ENCODE data around the gene PIP4P1. TPM values are rescaled to one million over a fixed set of nuclear protein-coding genes. Genes with fewer than 3 reads are reported as not detected.

The PIP4P1 gene
- total and polyA plus RNA-seq, 10 of the 15 experiments (the other 5 are each of a cell fraction or from before 2014, with no cell fraction given), result 19.1 to 47.4 (median 39.7) TPM

DNA sequence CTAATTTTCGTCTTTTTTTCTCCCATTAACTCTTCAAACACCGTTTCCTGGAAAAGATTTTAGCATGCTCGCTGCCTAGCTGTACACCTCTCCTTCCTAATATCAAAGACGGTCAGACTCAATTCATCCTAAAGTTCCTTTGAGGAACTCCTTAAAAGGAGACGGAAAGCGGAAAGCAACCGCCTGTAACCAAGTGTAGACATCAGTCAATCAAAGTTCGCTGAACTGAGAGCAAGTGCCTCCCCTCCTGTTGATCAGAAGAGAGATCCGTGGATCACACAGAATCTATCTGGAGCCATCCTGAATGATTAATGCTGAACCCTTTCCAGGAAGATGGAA is 47.5 kb downstream of the PIP4P1 start:
- H3K4me3 ChIP-seq, result peak overlapping the region; percentile 99
- 0% methylated on average over 9 of the region's 9 CpGs for WGBS (ENCODE audit: insufficient coverage, insufficient replicate concordance, low lambda C conversion rate, missing lambda C conversion rate)
- intact Hi-C loops (cut with micrococcal nuclease; ENCODE audit: unreplicated experiment), result loop anchor here (1.0 to 5.0 kb wide), 7 partner anchors 14 to 269 kb away; partner anchors contain the start of genes APEX1, OSGEP, PARP2 and RNASE4
- H3K9me3 ChIP-seq (replicated peaks; ENCODE audit: control insufficient read depth, insufficient read depth, low read length), result no peaks in the 10 kb centered on the region
- no peak for FAIRE-seq
- H3K4me1 ChIP-seq (ENCODE audit: control insufficient read depth, insufficient read depth, low read length), result peaks cover 4% of the 10 kb centered on the region
- DNase-seq (ENCODE audit: low read depth, low spot score), result no peak
- in situ Hi-C loops (cut with MboI), result loop anchor here (5.0 kb wide), 1 partner anchor 199 kb away; no protein-coding TSS in a partner anchor
- H4K20me1 ChIP-seq (ENCODE audit: control insufficient read depth, insufficient read depth), result no peaks in the 10 kb centered on the region
- peak overlapping the region; percentile 94 for H3K27ac ChIP-seq (ENCODE audit: control insufficient read depth, insufficient read depth)
- peaks cover 11% of the 10 kb centered on the region for H3K79me2 ChIP-seq (ENCODE audit: control insufficient read depth, insufficient read depth, low read length)
- TF ChIP-seq POLR2AphosphoS5 (IDR thresholded peaks at IDR 0.05; ENCODE audit: low read length), result no peak
- no peak for TF ChIP-seq STAT1 (conservative IDR thresholded peaks at IDR 0.05)
- TF ChIP-seq GATAD2B (conservative IDR thresholded peaks at IDR 0.05; ENCODE audit: low read depth), result no peak
- TF ChIP-seq, protein P1, sequence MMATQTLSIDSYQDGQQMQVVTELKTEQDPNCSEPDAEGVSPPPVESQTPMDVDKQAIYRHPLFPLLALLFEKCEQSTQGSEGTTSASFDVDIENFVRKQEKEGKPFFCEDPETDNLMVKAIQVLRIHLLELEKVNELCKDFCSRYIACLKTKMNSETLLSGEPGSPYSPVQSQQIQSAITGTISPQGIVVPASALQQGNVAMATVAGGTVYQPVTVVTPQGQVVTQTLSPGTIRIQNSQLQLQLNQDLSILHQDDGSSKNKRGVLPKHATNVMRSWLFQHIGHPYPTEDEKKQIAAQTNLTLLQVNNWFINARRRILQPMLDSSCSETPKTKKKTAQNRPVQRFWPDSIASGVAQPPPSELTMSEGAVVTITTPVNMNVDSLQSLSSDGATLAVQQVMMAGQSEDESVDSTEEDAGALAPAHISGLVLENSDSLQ (IDR thresholded peaks at IDR 0.05), result peak; percentile 95
- TF ChIP-seq, protein P2, sequence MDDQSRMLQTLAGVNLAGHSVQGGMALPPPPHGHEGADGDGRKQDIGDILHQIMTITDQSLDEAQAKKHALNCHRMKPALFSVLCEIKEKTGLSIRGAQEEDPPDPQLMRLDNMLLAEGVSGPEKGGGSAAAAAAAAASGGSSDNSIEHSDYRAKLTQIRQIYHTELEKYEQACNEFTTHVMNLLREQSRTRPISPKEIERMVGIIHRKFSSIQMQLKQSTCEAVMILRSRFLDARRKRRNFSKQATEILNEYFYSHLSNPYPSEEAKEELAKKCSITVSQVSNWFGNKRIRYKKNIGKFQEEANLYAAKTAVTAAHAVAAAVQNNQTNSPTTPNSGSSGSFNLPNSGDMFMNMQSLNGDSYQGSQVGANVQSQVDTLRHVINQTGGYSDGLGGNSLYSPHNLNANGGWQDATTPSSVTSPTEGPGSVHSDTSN (IDR thresholded peaks at IDR 0.05; ENCODE audit: insufficient replicate concordance, low read depth, low read length), result peak; percentile 88
- TF ChIP-seq SMAD5 (IDR thresholded peaks at IDR 0.05; ENCODE audit: low read depth), result 0 out of 2 replicates have a peak, but pooled peaks have one; percentile 17
- TF ChIP-seq SRF (IDR thresholded peaks at IDR 0.05; ENCODE audit: low read depth in 2 of 2, low read length in 2 of 2), result peak; percentile 46 to 86; a peak in 2 of 4 replicates
- TF ChIP-seq PAX8 (IDR thresholded peaks at IDR 0.05), result 0 out of 2 replicates have a peak, but pooled peaks have one; percentile 45
- TF ChIP-seq, protein P3, sequence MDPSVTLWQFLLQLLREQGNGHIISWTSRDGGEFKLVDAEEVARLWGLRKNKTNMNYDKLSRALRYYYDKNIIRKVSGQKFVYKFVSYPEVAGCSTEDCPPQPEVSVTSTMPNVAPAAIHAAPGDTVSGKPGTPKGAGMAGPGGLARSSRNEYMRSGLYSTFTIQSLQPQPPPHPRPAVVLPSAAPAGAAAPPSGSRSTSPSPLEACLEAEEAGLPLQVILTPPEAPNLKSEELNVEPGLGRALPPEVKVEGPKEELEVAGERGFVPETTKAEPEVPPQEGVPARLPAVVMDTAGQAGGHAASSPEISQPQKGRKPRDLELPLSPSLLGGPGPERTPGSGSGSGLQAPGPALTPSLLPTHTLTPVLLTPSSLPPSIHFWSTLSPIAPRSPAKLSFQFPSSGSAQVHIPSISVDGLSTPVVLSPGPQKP (IDR thresholded peaks at IDR 0.05; ENCODE audit: low read depth, low read length), result peak; percentile 37; the same call in 1 of the 2 replicates
- H3K27me3 ChIP-seq (replicated peaks in 1 of 2; ENCODE audit: control insufficient read depth in 2 of 2, insufficient read depth in 2 of 2, low read length in 1 of 2), result no peaks in the 10 kb centered on the region
- BruUV-seq (replicated peaks), result TSS peak; percentile 94
- ChIA-PET SMC1A (ENCODE audit: uncharacterized antibody, unreplicated experiment) (interaction anchor here (0.7 to 3.8 kb wide), 15 partner anchors 8 to 270 kb away, joined by 3 to 56 read pairs (median 13); partner anchors contain the start of genes APEX1, CCNB1IP1, OSGEP and PARP2), POLR2A (interaction anchor here (0.5 to 3.7 kb wide), 10 partner anchors 9 to 86 kb away, joined by 3 to 29 read pairs (median 5); partner anchors contain the start of genes APEX1, OSGEP, PARP2 and PIP4P1), CTCF (interaction anchor here (0.9 to 4.4 kb wide), 15 partner anchors 12 to 277 kb away, joined by 3 to 91 read pairs (median 20); partner anchors contain the start of genes APEX1, CCNB1IP1, OSGEP and PARP2), RAD21 (ENCODE audit: unreplicated experiment) (interaction anchor here (0.8 to 6.5 kb wide), 13 partner anchors 10 to 266 kb away, joined by 3 to 78 read pairs (median 5); partner anchors contain the start of genes APEX1, OSGEP, PARP2 and PIP4P1)
- peak overlapping the region; percentile 83 for H3K4me2 ChIP-seq (ENCODE audit: control insufficient read depth, insufficient read depth)
- H3K9ac ChIP-seq (ENCODE audit: control insufficient read depth, insufficient read depth, low read length), result peak overlapping the region; percentile 91
- no peaks in the 10 kb centered on the region for H3K36me3 ChIP-seq (ENCODE audit: control insufficient read depth in 2 of 2, insufficient read depth in 2 of 2, low read length in 1 of 2)
- peak; percentile 55 for ATAC-seq
- H2AFZ ChIP-seq (ENCODE audit: control insufficient read depth, low read depth, low read length), result peak overlapping the region; percentile 67
